HG02840 (cell line): ENCODE results near the gene EPS8L3.

Source experiments
- ATAC-seq: cut with Tn5 transposase; IDR thresholded peaks from one replicate; pipeline ENCODE4 v1.9.1; 2021; ENCODE audit warnings: mild to moderate bottlenecking, moderate library complexity, moderate number of reproducible peaks; ENCODE audit not compliant: unreplicated experiment, low FRiP score

EPS8L3 gene

GRCh38 chr1:109793486-109794318 is 30.0 kb upstream of the EPS8L3 start:
- ATAC-seq, result no peak

- ATAC-seq, result no peak
These were observed 29.4 kb upstream of the EPS8L3 start for GRCh38 chr1:109793089-109793485.

GRCh38 chr1:109792056-109792831 is 28.5 kb upstream of the EPS8L3 start:
- ATAC-seq, result no peak

- ATAC-seq, result no peak
These were observed 27.8 kb upstream of the EPS8L3 start for GRCh38 chr1:109791495-109792043.

- ATAC-seq, result no peak
These were observed 27.2 kb upstream of the EPS8L3 start for GRCh38 chr1:109790735-109791494.

GRCh38 chr1:109790329-109790728 is 26.6 kb upstream of the EPS8L3 start:
- ATAC-seq, result no peak

- no peak for ATAC-seq
These were observed 25.9 kb upstream of the EPS8L3 start for GRCh38 chr1:109789551-109790180.

GRCh38 chr1:109788695-109789521 is 25.2 kb upstream of the EPS8L3 start:
- no peak for ATAC-seq

- no peak for ATAC-seq
These were observed 24.3 kb upstream of the EPS8L3 start for GRCh38 chr1:109787845-109788601.

GRCh38 chr1:109787211-109787844 is 23.6 kb upstream of the EPS8L3 start:
- ATAC-seq, result no peak

- ATAC-seq, result no peak
These were observed 22.9 kb upstream of the EPS8L3 start for GRCh38 chr1:109786531-109787021.

- no peak for ATAC-seq
These were observed 22.4 kb upstream of the EPS8L3 start for GRCh38 chr1:109786112-109786480.

GRCh38 chr1:109785446-109786111 is 21.9 kb upstream of the EPS8L3 start:
- ATAC-seq, result no peak

- ATAC-seq, result no peak
These were observed 21.0 kb upstream of the EPS8L3 start for GRCh38 chr1:109784551-109785252.

GRCh38 chr1:109783436-109783835 is 19.7 kb upstream of the EPS8L3 start:
- no peak for ATAC-seq

- no peak for ATAC-seq
These were observed 19.2 kb upstream of the EPS8L3 start for GRCh38 chr1:109782927-109783326.

GRCh38 chr1:109782514-109782913 is 18.8 kb upstream of the EPS8L3 start:
- ATAC-seq, result no peak
